Skeletal muscle satellite cell (primary cell): ENCODE data around the gene SH3PXD2A.

Source experiments
- H3K27me3 ChIP-seq: 2 replicates; pipeline ENCODE4 v1.7.0; 2013; ENCODE audit warnings: low read length; ENCODE audit not compliant: control insufficient read depth, insufficient read depth
- H3K36me3 ChIP-seq: 2 replicates; pipeline ENCODE4 v1.7.0; 2013; ENCODE audit warnings: mild to moderate bottlenecking, control low read depth, low read length; ENCODE audit not compliant: insufficient read depth
- H3K4me1 ChIP-seq: 2 replicates; pipeline ENCODE4 v1.7.0; 2013; ENCODE audit warnings: low read length; ENCODE audit not compliant: control insufficient read depth, insufficient read depth
- H3K4me2 ChIP-seq: 2 replicates; pipeline ENCODE4 v1.7.0; 2013; ENCODE audit warnings: mild to moderate bottlenecking, low read length
- H3K4me3 ChIP-seq: 2 replicates; pipeline ENCODE4 v1.7.0; 2013; ENCODE audit warnings: low read length
- H3K9ac ChIP-seq: 2 replicates; pipeline ENCODE4 v1.7.0; 2013; ENCODE audit warnings: mild to moderate bottlenecking, low read depth, low read length, moderate library complexity
- H3K9me3 ChIP-seq: replicated peaks from 2 replicates; pipeline ENCODE4 v1.7.0; 2013; ENCODE audit warnings: mild to moderate bottlenecking, control low read depth, low read length

Gene SH3PXD2A

DNA sequence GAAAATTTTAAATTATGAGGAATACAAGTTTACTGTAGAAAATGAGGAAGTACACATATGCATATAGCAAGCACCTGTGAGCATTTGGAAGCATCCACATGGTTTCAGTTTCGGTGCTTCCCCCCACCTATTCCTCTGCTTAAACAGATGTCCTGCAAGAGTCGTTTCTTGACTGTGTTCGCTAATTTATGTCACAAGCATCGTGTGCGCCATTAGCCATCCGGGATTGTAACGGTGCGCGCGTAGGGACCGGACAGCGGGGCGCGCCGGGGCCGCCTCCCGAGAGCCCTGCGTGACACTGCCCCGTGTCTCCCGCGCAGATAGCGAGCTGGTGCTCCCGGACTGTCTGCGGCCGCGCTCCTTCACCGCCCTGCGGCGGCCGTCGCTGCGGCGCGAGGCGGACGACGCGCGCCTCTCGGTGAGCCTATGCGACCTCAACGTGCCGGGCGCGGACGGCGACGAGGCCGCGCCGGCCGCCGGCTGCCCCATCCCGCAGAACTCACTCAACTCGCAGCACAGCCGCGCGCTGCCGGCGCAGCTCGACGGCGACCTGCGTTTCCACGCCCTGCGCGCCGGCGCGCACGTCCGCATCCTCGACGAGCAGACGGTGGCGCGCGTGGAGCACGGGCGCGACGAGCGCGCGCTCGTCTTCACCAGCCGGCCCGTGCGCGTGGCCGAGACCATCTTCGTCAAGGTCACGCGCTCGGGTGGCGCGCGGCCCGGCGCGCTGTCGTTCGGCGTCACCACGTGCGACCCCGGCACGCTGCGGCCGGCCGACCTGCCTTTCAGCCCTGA, 271.0 kb downstream of the SH3PXD2A start:
- Histone ChIP-seq H3K4me3 (peak overlapping the region; percentile 42), H3K4me2 (peak overlapping the region; percentile 65), H3K9ac (no peak overlapping the region), H3K4me1 (no peaks in the 10 kb centered on the region), H3K27me3 (peaks cover 53% of the 10 kb centered on the region), H3K36me3 (no peaks in the 10 kb centered on the region), H3K9me3 (no peaks in the 10 kb centered on the region)

DNA sequence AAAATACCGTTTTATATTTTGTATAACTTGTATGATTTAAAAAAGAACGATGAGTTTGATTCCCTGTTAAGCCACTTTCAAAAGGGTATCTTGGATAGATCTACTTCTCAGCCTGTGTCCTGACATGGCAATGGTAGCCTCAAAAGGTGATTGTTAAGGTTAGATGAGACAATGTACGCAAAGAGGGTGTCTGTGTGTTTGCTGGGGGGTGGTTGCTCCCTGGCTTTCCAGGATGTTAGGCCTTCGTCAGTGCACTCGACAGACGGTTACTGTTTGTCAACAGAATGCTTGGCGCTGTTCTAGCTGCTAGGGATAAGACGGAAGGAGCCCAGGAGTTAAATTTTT, 271.5 kb downstream of the SH3PXD2A start:
- peaks cover 57% of the 10 kb centered on the region for H3K27me3 ChIP-seq
- H3K9ac ChIP-seq, result no peak overlapping the region
- H3K36me3 ChIP-seq, result no peaks in the 10 kb centered on the region
- H3K4me2 ChIP-seq, result no peak overlapping the region
- no peak overlapping the region for H3K4me3 ChIP-seq
- H3K4me1 ChIP-seq, result no peaks in the 10 kb centered on the region
- H3K9me3 ChIP-seq, result no peaks in the 10 kb centered on the region

DNA sequence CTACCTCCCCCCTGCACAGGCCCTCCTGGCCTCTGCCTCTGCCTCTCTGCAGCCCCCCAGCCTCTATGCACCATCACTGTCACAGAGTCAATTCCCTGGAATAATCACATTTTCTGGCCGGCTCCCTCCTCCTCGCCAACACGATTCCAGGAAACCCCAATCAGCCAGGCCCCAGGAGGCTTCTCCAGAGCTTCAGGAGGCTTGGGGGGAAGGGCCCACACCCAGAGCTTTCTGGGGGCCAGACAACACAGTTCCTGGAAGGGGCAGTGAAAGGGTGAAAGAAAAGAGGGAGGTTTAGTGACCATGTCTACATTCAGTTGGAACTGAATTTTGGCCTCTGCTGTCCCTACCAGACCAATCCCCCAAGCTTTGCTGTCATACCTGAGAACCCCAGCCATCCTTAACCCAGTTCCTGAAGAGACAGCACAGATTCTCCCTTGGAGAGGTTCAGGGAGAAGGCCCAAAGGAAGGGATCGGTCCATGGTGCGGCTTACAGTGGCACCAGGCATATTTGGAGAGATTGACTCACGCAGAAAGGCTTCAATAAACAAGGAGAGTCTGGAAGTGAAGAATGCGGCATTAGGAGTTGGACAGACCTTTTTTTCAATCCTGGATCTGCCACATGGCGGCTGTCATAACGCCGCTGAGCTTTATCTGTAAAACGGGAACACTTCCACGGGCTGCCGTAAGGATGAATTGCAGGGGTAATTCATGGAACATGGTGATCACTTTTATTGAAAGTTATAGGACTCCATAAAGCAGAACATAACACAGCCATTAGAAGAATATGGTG, 272.8 kb downstream of the SH3PXD2A start:
- H3K36me3 ChIP-seq, result no peaks in the 10 kb centered on the region
- H3K27me3 ChIP-seq, result peaks cover 66% of the 10 kb centered on the region
- H3K9ac ChIP-seq, result no peak overlapping the region
- no peak overlapping the region for H3K4me2 ChIP-seq
- H3K4me3 ChIP-seq, result no peak overlapping the region
- no peaks in the 10 kb centered on the region for H3K9me3 ChIP-seq
- H3K4me1 ChIP-seq, result no peaks in the 10 kb centered on the region

DNA sequence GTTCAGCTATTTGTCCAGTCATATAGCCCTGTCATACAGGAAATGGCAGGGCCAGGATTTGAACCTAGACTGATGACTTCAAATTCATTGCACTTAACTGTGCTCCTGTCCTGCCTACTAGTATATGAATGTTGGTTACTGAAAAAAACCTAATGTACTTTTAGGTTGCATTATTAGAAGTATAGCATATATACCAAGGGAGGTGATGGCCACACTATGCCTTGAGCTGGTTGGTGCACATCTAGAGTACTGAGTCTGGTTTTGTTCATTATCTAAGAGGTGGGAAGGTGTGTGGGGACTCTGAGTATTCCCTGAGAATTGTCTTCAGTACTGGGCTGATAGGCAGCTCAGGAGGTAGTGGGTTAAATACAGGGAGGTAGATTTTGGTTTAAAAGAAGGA, 273.9 kb downstream of the SH3PXD2A start:
- H3K9ac ChIP-seq, result no peak overlapping the region
- H3K4me3 ChIP-seq, result no peak overlapping the region
- H3K36me3 ChIP-seq, result no peaks in the 10 kb centered on the region
- no peak overlapping the region for H3K4me2 ChIP-seq
- H3K27me3 ChIP-seq, result peaks cover 71% of the 10 kb centered on the region
- H3K4me1 ChIP-seq, result peaks cover 6% of the 10 kb centered on the region
- H3K9me3 ChIP-seq, result no peaks in the 10 kb centered on the region

DNA sequence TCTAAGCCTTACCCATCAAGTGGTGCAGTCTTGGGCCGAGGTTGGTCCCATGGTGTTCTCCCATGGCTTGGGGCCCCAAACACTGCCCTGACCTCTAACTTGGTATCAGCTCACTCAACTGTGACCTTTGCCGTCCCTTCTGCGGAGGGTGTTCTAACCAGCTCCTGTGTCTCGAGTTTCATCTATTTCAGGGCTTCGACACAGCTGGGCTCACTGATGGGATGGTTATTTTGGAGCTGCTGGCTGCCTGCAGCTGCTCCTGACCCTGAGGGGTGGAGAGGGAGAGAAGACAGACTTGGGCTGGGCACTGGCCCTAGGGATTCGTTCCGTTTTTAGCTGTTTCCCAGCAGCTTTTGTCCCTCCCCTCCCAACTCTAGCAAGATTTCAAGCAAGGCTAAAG, 274.9 kb downstream of the SH3PXD2A start:
- Histone ChIP-seq H3K4me3 (no peak overlapping the region), H3K4me1 (peaks cover 8% of the 10 kb centered on the region), H3K27me3 (peaks cover 71% of the 10 kb centered on the region), H3K36me3 (no peaks in the 10 kb centered on the region), H3K9ac (no peak overlapping the region), H3K4me2 (no peak overlapping the region), H3K9me3 (no peaks in the 10 kb centered on the region)

DNA sequence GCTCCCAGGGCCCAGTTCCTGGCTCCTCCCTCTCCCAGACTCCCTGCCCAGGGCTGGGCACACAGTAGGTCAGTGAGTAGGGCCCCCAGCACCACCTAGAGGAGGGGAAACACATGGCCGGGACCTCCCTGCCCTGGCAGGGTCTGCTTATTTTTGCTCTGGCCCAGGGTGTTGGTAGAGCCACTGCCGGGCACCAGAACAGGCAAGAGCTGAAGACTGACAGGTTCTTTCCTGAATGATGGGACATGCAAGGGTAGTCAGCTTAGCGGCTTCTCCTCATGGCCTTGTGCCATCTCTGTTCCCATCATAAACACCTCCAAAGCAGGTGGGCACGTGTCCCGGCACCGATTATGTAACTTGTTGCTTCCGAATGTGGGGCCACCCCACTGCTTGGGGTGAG, 275.4 kb downstream of the SH3PXD2A start:
- peaks cover 72% of the 10 kb centered on the region for H3K27me3 ChIP-seq

DNA sequence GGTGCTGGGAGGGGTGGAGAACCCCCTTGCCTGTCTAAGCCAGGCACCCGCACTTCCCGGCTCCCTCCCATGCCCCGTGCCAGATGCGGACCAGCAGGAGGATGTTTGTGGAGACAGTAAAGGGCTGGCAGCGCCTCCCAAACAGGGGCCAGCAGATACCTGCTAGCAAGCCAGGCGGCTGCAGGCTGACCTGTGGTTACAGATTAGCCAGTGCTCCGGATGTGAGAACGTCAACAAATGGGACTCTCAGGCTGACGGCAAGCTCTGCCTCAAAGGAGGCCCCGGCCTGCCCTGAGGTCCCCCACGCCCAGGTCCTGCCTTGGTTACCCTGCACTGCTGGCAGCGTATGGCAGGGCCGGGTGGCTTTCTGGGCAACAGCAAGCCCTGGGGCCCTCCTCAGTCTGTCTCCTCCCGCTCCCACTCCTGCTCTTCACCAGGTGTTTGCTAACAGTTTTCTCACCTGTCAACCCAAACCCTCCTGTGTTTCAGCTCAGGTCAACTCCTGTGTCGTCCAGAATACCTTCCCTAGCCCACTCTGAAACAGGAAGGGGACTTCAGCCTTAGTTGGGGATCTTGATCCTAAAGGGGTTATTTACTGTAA, 276.5 kb downstream of the SH3PXD2A start:
- Histone ChIP-seq H3K27me3 (peaks cover 63% of the 10 kb centered on the region), H3K4me1 (peaks cover 9% of the 10 kb centered on the region), H3K36me3 (no peaks in the 10 kb centered on the region), H3K4me3 (no peak overlapping the region), H3K4me2 (no peak overlapping the region), H3K9me3 (no peaks in the 10 kb centered on the region), H3K9ac (no peak overlapping the region)

More for the DNA sequence above, 275.4 kb downstream of the SH3PXD2A start:
- Histone ChIP-seq H3K4me2 (no peak overlapping the region), H3K36me3 (no peaks in the 10 kb centered on the region), H3K4me1 (peaks cover 9% of the 10 kb centered on the region), H3K9ac (no peak overlapping the region), H3K4me3 (no peak overlapping the region), H3K9me3 (no peaks in the 10 kb centered on the region)

DNA sequence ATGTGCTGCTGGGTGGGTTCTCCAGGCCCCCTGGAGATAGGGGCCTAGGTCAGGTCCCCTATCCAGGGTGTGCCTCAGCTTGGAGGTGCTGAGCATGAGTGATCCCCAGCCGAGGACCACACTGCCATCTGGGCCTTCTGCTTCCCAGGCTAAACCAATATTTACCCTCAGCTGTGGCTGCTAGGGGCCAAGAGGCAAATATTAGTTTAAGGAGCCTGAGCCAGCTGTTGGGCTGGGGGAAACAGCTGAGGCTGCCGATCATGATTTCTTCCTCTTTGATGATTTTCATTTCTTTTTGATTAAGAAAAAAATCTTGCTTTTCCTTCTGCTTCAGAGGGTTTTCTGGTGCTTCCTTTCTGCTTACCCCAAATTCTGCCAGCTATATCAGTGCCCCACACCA, 278.5 kb downstream of the SH3PXD2A start:
- Histone ChIP-seq H3K4me1 (peaks cover 9% of the 10 kb centered on the region), H3K27me3 (peaks cover 64% of the 10 kb centered on the region), H3K4me3 (no peak overlapping the region), H3K4me2 (no peak overlapping the region), H3K9me3 (no peaks in the 10 kb centered on the region), H3K9ac (no peak overlapping the region), H3K36me3 (no peaks in the 10 kb centered on the region)

DNA sequence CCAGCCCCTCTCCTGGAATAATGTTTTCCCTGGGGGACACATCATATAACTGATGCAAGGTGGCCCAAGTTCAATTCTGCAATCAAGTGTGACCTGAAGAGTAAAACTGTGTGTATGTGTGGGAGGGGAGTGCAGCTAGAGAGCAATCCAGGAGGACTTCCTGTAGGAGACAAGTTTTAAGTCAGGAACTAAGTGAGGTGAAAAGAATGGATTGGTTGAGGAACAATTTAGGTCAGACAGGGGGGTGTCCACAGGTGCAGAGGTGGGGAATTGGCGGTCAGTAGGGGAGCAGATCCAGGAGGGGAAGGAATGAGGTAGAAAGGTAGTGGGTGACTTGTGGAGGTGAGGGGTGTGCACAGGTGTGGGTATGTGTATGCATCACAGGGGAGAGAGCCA, 279.3 kb downstream of the SH3PXD2A start:
- Histone ChIP-seq H3K4me1 (peaks cover 9% of the 10 kb centered on the region), H3K9ac (no peak overlapping the region), H3K9me3 (no peaks in the 10 kb centered on the region), H3K36me3 (no peaks in the 10 kb centered on the region), H3K4me2 (no peak overlapping the region), H3K27me3 (peaks cover 60% of the 10 kb centered on the region), H3K4me3 (no peak overlapping the region)

DNA sequence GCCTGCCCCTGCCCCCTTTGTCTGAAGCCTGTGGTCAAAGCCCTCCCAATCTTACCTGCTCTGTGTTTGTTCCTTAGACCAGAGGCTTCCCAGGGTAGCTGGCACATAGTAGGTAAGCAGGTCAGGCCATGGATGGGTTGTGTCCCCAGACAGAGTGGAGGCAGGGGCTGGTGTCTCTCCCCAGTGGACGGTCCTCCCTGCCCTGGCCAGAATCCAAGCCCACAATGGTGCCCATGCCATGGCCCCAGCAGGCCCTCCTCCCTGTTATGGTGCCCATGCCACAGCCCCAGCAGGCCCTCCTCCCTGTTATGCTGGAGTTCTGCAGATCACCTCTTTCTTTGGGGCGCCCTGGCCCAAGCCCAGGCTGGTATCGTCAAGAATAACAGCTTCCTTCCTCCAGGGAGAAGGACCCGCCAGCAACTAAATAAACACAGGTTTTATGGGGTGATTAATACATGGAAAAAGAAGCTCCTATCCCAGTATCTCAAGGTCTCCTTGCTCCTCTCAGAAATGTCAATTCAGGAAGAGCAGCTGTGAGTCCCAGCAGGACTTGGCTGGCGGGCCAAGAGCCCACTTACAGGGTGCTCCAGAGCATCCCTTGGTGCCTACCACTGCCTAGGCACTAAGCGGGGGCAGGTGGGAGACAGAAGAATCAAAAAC, 279.8 kb downstream of the SH3PXD2A start:
- H3K27me3 ChIP-seq, result peaks cover 56% of the 10 kb centered on the region

More for the DNA sequence above, 279.8 kb downstream of the SH3PXD2A start:
- Histone ChIP-seq H3K9ac (no peak overlapping the region), H3K4me2 (no peak overlapping the region), H3K36me3 (no peaks in the 10 kb centered on the region), H3K4me1 (peaks cover 9% of the 10 kb centered on the region), H3K4me3 (no peak overlapping the region), H3K9me3 (no peaks in the 10 kb centered on the region)
